ENCODE measurements around the gene ZC3H7A.
"Not testable (repeated sequence)": the region's sequence is repeated elsewhere in the genome, so short reads cannot be mapped to it uniquely, and the experiment has no call there.

GRCh38 chr16:11823645-11824044, 26.6 kb upstream of the ZC3H7A start:
- not testable (repeated sequence) for TF ChIP-seq CTCF (IDR thresholded peaks at IDR 0.05; ENCODE audit: low read length); EZH2 (IDR thresholded peaks at IDR 0.05; ENCODE audit: borderline replicate concordance, low read length)

All from OCI-LY1 (cell line).